GM18502 (cell line): ENCODE measurements around the gene TTN.

ENCODE experiments used
- ATAC-seq: cut with Tn5 transposase; IDR thresholded peaks from one replicate; pipeline ENCODE4 v1.9.1; 2021; ENCODE audit warnings: mild to moderate bottlenecking; ENCODE audit not compliant: unreplicated experiment, poor library complexity

TTN gene

GRCh38 chr2:178807227-178808008 lies at the start of gene TTN:
TTN (minus strand) TSS chr2:178807423; CDS start chr2:178804642, 2,781 bp downstream.
- ATAC-seq, result no peak

- no peak for ATAC-seq
These were observed 47.9 kb upstream of the TTN start for GRCh38 chr2:178855151-178855550.

- no peak for ATAC-seq
These were observed 41.1 kb upstream of the TTN start for GRCh38 chr2:178848335-178848734.

- no peak for ATAC-seq
These were observed 39.2 kb upstream of the TTN start for GRCh38 chr2:178846458-178846802.

- no peak for ATAC-seq
These were observed 38.6 kb upstream of the TTN start for GRCh38 chr2:178845566-178846457.

GRCh38 chr2:178844701-178845100 lies 37.5 kb upstream of the TTN start:
- no peak for ATAC-seq

- ATAC-seq, result no peak
These were observed 37.0 kb upstream of the TTN start for GRCh38 chr2:178844269-178844668.

GRCh38 chr2:178843697-178844096 lies 36.5 kb upstream of the TTN start:
- ATAC-seq, result no peak

GRCh38 chr2:178836807-178837206 lies 29.6 kb upstream of the TTN start:
- ATAC-seq, result no peak

GRCh38 chr2:178834086-178834485 lies 26.9 kb upstream of the TTN start:
- ATAC-seq, result no peak

GRCh38 chr2:178833382-178833781 lies 26.2 kb upstream of the TTN start:
- ATAC-seq, result no peak

GRCh38 chr2:178830451-178830850 lies 23.2 kb upstream of the TTN start:
- ATAC-seq, result no peak

- ATAC-seq, result no peak
These were observed 22.8 kb upstream of the TTN start for GRCh38 chr2:178829981-178830380.

GRCh38 chr2:178829299-178829960 lies 22.2 kb upstream of the TTN start:
- ATAC-seq, result no peak

- no peak for ATAC-seq
These were observed 21.3 kb upstream of the TTN start for GRCh38 chr2:178828486-178828881.

GRCh38 chr2:178827739-178828485 lies 20.7 kb upstream of the TTN start:
- ATAC-seq, result no peak

GRCh38 chr2:178827111-178827510 lies 19.9 kb upstream of the TTN start:
- ATAC-seq, result no peak

- ATAC-seq, result no peak
These were observed 18.0 kb upstream of the TTN start for GRCh38 chr2:178825183-178825582.

GRCh38 chr2:178824181-178824580 lies 17.0 kb upstream of the TTN start:
- ATAC-seq, result no peak

- peak; percentile 93 for ATAC-seq
These were observed 12.8 kb upstream of the TTN start for GRCh38 chr2:178819992-178820391.
